Vagina (tissue), 2 donors: Measurements from ENCODE around the gene CHRM4.

ENCODE experiments used
- CTCF ChIP-seq, 3 experiments: fragments of 450-650 bp in 2 of 3; fragments of 200-600 bp in 1 of 3; sonication (generic) in 1 of 3; IDR thresholded peaks; one replicate each; pipeline ENCODE4 v1.5.1; 2017 to 2019; ENCODE audit warnings: antibody characterized with exemption in 3 of 3, mild to moderate bottlenecking in 2 of 3, moderate library complexity in 2 of 3
- POLR2A ChIP-seq, 2 donors: fragments of 450-650 bp; IDR thresholded peaks; one replicate each; pipeline ENCODE4 v1.6.1; 2017; ENCODE audit warnings: antibody characterized with exemption in 2 of 2, mild to moderate bottlenecking in 2 of 2, moderate library complexity in 2 of 2
- POLR2AphosphoS5 ChIP-seq, 2 donors: sonication (generic); formaldehyde crosslinking; IDR thresholded peaks; one replicate each; pipeline ENCODE4 v1.9.0; 2017; ENCODE audit warnings: antibody characterized with exemption in 2 of 2, mild to moderate bottlenecking in 2 of 2, low read depth in 1 of 2; ENCODE audit not compliant: insufficient read depth in 1 of 2

GRCh38 chr11:46346886-46347636, 44.5 kb downstream of the CHRM4 start, which contains the start of gene DGKZ:
- peak; percentile 55 to 60 (median 57) for TF ChIP-seq CTCF (IDR thresholded peaks at IDR 0.05)
- TF ChIP-seq POLR2A (IDR thresholded peaks at IDR 0.05) = no peak
- TF ChIP-seq POLR2AphosphoS5 (IDR thresholded peaks at IDR 0.05; ENCODE audit: insufficient read depth in 1 of 2, low read depth in 1 of 2) = peak in 1 of 2 donors; percentile 56
